Femur (tissue), 1 donor: ENCODE data around the gene BRCA1.

Experiments used
- DNase-seq: peaks from one replicate; pipeline ENCODE4 v3.0.0-alpha.2; 2017

The BRCA1 gene

DNA sequence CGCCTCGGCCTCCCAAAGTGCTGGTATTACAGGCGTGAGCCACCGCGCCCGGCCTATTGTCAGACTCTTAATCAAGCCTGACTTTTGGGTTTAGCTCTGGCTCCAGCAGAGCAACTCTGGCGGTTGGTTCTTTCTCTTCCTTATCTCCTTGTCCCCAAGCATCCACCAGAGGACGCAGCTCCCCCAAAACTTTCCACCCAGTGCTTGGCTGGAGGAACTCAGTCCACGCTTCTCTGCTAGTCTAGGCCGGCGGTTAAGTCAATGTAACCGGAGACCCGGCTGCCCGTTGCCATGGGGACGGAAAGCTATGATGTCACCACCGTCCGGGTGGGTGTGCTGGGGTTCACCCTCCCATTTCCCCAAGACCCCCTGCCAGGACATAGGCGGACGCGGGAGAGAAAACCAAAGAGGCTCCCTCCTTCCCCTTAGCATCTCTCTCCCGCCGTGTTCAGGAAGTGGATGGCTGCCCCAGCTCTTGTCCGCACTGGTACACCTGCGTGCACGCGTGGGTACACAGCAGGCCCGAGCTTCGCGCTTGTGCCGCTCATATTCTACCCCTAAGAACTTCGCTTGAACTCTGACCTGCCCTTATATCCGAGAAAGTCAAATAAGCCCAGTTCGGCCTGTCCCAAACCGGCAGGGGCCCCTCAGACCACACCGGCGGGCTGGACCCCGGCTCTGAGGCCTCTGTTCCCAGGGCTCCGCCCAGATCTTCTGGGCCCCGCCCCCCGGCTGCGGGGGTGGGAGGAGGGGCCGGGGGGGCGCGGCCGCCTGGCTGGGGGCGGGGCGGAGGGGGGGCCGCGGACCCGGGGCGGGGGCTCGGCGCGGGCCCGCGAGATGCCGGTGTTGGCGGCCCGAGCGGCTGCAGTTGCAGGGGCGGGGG lies 100.5 kb downstream of the BRCA1 start, which contains the start of gene RND2:
TSS of gene RND2 (plus strand) at position 825 of the 883 bp plus-strand sequence. CDS start 117 bp downstream, outside the sequence.
- DNase-seq = peak; percentile 96

DNA sequence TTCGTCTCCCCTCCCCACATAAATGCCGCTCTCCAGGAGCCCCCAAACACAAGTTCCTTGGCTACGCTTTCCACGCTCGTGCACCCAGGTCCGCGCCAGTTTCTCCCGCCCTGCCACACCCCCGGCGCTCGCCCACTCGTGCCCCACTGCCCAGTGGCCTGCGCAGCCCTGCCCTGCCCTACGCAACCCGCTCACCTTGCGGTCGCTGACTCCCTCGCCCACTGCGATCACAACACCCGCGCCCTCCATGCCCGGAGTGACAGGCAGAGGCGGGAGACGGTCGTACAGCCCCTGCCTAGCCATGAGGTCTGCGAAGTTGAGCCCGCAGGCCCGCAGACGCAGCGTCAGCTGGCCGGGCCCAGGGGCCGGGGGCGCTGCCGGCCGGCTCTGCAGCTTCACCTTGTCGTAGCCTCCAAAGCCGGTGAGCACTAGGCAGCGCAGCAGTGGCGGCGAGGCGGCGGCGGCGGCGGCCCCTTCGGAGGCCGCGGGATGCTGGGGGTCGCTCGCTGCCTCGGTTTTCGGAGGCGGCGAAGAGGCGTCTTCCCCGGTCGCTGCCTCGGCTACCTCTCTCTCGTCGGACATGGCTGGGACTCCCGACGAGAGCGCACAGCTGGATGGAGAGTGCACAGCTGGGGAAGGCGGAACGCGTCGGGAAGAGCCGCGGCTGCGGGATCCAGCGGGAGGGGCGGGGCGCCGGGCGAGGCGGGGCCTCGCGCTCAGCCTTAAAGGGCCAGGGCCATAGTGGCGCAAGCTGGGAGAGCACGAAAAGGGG lies 103.2 kb downstream of the BRCA1 start, which contains the start of gene VAT1:
TSS of gene VAT1 (minus strand) at position 645 of the 772 bp plus-strand sequence. CDS start at position 582, 63 bp downstream.
- peak; percentile 87 for DNase-seq

DNA sequence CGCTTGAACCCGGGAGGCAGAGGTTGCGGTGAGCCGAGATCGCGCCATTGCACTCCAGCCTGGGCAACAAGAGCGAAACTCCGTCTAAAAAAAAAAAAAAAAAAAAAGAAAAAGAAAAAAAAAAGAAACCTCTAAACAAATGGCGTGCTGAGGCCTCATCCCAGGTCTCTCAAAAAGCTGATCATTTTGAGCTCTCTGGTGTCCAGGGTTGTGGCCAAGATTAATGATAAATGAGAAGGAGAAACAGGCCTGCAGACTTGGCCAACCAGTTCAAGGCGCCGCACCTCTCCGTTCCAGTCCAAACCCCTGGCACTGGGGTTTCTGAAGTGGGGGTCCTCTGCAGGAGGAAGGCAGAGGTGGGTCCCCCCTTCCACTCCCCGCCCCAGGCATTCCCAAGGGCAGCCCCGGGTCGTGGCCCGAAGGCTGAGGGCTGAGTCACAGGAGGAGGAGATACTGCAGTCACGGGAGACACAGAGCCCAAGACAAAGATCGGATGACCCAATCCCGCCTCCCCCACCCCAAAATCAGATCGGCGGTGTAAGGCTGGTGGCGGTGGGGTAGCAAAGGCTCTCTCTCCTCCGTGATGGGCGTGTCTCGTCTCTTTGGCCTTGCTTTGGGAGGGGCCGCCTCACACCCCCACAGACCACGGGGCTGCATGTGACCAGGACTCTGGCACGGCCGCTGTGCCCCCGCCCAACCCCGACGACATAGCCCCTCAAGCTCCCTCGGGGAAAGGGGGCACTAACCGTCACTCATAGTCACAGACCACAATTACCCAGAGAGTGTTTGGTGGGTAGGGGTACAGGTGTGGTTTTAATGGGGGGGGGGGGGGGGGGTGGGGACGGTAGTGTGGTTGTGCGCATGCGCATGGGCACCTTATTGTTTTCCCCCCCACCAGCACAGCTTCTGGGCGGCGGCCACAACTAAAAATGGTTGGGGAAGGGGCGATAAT lies 104.1 kb downstream of the BRCA1 start:
- peak; percentile 80 for DNase-seq

- DNase-seq = peak; percentile 56
Measured at GRCh38 chr17:43020030-43020621, 105.0 kb downstream of the BRCA1 start.

- no peak for DNase-seq
Measured at GRCh38 chr17:43019418-43019817, 105.7 kb downstream of the BRCA1 start.

- DNase-seq = no peak
Measured at GRCh38 chr17:43018932-43019331, 106.2 kb downstream of the BRCA1 start.

GRCh38 chr17:43018008-43018853 lies 106.9 kb downstream of the BRCA1 start:
- DNase-seq = no peak

- DNase-seq = no peak
Measured at GRCh38 chr17:43016216-43016615, 108.9 kb downstream of the BRCA1 start.

DNA sequence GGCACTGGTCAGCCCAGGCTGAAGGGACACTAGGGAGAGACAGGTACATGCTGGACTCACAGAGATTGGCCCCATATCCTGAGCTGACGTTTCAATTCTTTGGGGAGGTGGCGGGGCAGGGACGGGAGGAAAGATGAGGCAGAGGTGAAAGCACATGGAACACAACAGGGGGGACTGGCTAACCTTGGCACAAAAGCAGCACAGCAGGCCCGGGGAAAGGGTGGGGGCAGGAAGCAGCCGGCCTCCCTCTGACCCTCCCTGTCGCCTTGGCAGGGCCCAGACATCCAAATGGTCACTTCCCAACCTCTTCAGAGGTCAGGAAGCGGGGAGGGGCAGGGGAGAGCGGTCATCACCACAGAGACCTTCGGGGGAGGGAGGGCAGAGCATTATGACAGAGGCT lies 109.6 kb downstream of the BRCA1 start:
- no peak for DNase-seq

- DNase-seq = no peak
Measured at GRCh38 chr17:43014649-43015542, 110.3 kb downstream of the BRCA1 start.

DNA sequence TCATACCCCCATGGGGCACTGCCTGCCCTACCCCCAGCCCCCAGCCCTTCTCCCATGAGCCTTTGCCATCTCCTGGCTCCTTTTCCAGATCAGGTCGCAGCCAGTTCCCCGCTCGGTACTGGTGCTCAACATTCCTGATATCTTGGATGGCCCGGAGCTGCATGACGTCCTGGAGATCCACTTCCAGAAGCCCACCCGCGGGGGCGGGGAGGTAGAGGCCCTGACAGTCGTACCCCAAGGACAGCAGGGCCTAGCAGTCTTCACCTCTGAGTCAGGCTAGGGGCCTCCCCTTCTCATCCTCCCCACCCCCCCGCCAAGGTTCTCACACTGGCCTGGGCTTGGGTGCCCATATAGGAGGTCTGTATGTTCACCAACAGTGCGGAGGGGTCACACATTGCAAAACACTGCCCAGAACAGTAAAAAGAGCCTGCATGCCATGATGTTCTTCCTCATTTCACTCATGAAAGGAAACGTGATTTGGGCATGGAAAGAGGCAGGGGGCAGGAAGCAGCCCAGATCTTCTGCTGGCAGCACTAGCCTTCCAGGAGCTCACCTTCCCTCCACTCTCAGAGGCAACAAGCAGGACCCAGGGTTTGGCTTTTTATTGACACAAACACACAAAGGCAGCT lies 111.0 kb downstream of the BRCA1 start:
- DNase-seq = no peak

DNA sequence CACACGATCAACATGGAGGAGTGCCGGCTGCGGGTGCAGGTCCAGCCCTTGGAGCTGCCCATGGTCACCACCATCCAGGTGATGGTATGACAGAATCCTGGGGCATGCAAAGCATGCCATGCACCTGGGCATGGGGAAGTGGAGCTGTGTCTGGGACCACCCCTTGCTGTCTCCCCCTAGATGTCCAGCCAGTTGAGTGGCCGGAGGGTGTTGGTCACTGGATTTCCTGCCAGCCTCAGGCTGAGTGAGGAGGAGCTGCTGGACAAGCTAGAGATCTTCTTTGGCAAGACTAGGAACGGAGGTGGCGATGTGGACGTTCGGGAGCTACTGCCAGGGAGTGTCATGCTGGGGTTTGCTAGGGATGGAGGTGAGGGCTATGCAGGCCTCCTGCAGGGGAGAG lies 111.9 kb downstream of the BRCA1 start:
- DNase-seq = no peak

- DNase-seq = no peak
Measured at GRCh38 chr17:43011728-43012472, 113.3 kb downstream of the BRCA1 start.

DNA sequence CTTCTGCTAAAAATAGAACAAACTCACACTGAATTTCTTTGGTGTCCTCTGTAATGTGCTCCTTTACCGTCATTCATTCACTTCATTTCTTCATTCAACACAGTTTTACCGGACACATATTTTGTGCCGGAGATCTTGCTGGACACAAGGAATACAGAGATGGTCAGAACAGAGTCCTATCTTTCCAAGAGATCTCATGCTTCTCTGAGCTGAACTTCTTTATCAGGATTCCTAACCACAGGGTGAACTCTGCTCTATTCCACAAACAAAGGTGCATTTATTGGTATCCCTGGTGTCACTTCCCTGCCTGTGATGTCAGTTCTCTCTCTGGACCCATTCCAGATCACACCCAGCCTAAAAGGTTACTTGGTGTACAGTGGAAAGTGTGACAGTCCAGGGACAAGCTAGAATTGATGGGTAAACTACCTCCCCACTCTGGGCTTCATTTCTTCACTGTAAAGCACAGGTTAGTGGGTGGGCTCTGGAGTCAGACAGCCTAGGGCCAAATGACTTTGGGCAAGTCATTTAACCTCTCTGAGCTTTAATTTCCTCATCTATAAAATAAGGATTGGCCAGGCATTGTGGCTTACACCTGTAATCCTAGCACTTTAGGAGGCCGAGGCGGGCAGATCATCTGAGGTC lies 114.4 kb downstream of the BRCA1 start:
- no peak for DNase-seq

- DNase-seq = peak; percentile 91
Measured at GRCh38 chr17:43006639-43007551, 118.3 kb downstream of the BRCA1 start, which contains the start of gene IFI35. TSS of gene IFI35 (plus strand) at chr17:43006784. CDS start at chr17:43006948, 164 bp downstream.

DNA sequence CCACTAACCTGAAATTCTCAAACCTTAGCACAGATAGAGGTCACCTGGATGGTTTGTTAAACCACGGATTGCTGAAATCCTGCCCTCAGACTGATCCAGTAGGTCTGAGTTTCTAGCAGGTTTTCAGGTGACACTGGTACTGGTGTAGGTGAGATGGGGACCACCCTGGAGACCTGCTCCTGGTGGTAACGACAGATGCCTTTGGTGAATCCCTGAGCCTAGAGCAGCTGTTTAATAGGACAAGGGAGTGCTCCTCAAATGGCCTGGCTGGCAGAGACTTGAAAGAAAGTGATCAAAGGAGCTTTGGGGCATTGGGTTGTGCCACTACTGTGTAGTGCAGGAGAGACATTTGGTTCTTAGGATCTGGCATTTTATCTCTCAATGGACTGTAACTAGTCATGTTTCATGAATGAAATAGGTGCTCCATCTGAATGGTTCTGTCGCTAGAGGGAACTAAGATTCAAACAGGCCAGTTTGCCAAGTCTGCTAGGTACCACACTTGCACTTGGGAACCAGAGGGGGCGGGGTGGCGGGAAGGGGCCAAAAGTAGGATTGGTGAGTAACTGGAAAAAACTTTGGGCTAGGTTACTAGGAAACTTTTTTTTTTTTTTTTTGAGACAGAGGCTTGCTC lies 121.5 kb downstream of the BRCA1 start:
- no peak for DNase-seq
